ENCODE measurements around the gene KLHL6.

Gene KLHL6

GRCh38 chr3:183555541-183556081 lies at the start of gene KLHL6:
Gene KLHL6 (minus strand): TSS chr3:183555706. CDS start chr3:183555653, 53 bp downstream.
- intact Hi-C loops (cut with DNase I): no loop called here

GRCh38 chr3:183597959-183598358 lies 42.5 kb upstream of the KLHL6 start:
- intact Hi-C loops (cut with DNase I): no loop called here

More at GRCh38 chr3:183555541-183556081, at the start of gene KLHL6:
- no peak for DNase-seq

GRCh38 chr3:183594636-183595035 lies 39.1 kb upstream of the KLHL6 start:
- intact Hi-C loops (cut with DNase I): no loop called here
- DNase-seq: no peak

More at GRCh38 chr3:183597959-183598358, 42.5 kb upstream of the KLHL6 start:
- no peak for DNase-seq

- no peak for DNase-seq
- intact Hi-C loops (cut with DNase I): no loop called here
These were observed 37.3 kb upstream of the KLHL6 start for GRCh38 chr3:183592821-183593220.

- intact Hi-C loops (cut with DNase I): no loop called here
These were observed 36.5 kb upstream of the KLHL6 start for GRCh38 chr3:183591881-183592521.

GRCh38 chr3:183590442-183590841 lies 34.9 kb upstream of the KLHL6 start:
- no peak for DNase-seq
- intact Hi-C loops (cut with DNase I): no loop called here

More at GRCh38 chr3:183591881-183592521, 36.5 kb upstream of the KLHL6 start:
- no peak for DNase-seq

GRCh38 chr3:183587336-183587735 lies 31.8 kb upstream of the KLHL6 start:
- no peak for DNase-seq

GRCh38 chr3:183586477-183586876 lies 31.0 kb upstream of the KLHL6 start:
- intact Hi-C loops (cut with DNase I): no loop called here
- no peak for DNase-seq

More at GRCh38 chr3:183587336-183587735, 31.8 kb upstream of the KLHL6 start:
- intact Hi-C loops (cut with DNase I): no loop called here

- intact Hi-C loops (cut with DNase I): no loop called here
- no peak for DNase-seq
These were observed 29.4 kb upstream of the KLHL6 start for GRCh38 chr3:183584914-183585280.

- intact Hi-C loops (cut with DNase I): no loop called here
- DNase-seq: peak in 5 of 10 donors; percentile 21 to 83 (median 32)
These were observed 28.9 kb upstream of the KLHL6 start for GRCh38 chr3:183584246-183584913.

GRCh38 chr3:183583331-183584245 lies 28.1 kb upstream of the KLHL6 start:
- DNase-seq: no peak

GRCh38 chr3:183582161-183582560 lies 26.7 kb upstream of the KLHL6 start:
- intact Hi-C loops (cut with DNase I): no loop called here

More at GRCh38 chr3:183583331-183584245, 28.1 kb upstream of the KLHL6 start:
- intact Hi-C loops (cut with DNase I): no loop called here

GRCh38 chr3:183581496-183582155 lies 26.1 kb upstream of the KLHL6 start:
- intact Hi-C loops (cut with DNase I): no loop called here
- peak in 1 of 10 donors; percentile 15 for DNase-seq

More at GRCh38 chr3:183582161-183582560, 26.7 kb upstream of the KLHL6 start:
- no peak for DNase-seq

- intact Hi-C loops (cut with DNase I): no loop called here
- DNase-seq: no peak
These were observed 24.7 kb upstream of the KLHL6 start for GRCh38 chr3:183579967-183580900.

GRCh38 chr3:183578179-183578578 lies 22.7 kb upstream of the KLHL6 start:
- intact Hi-C loops (cut with DNase I): no loop called here
- DNase-seq: no peak

GRCh38 chr3:183577346-183577745 lies 21.8 kb upstream of the KLHL6 start:
- intact Hi-C loops (cut with DNase I): no loop called here
- no peak for DNase-seq

GRCh38 chr3:183576487-183577107 lies 21.1 kb upstream of the KLHL6 start:
- peak in 1 of 10 donors; percentile 37 for DNase-seq
- intact Hi-C loops (cut with DNase I): no loop called here

GRCh38 chr3:183572935-183573334 lies 17.4 kb upstream of the KLHL6 start:
- intact Hi-C loops (cut with DNase I): no loop called here
- no peak for DNase-seq

Data from posterior cingulate gyrus (tissue), 11 donors.